Measurements from ENCODE around the gene CACNG4.

Gene CACNG4

DNA sequence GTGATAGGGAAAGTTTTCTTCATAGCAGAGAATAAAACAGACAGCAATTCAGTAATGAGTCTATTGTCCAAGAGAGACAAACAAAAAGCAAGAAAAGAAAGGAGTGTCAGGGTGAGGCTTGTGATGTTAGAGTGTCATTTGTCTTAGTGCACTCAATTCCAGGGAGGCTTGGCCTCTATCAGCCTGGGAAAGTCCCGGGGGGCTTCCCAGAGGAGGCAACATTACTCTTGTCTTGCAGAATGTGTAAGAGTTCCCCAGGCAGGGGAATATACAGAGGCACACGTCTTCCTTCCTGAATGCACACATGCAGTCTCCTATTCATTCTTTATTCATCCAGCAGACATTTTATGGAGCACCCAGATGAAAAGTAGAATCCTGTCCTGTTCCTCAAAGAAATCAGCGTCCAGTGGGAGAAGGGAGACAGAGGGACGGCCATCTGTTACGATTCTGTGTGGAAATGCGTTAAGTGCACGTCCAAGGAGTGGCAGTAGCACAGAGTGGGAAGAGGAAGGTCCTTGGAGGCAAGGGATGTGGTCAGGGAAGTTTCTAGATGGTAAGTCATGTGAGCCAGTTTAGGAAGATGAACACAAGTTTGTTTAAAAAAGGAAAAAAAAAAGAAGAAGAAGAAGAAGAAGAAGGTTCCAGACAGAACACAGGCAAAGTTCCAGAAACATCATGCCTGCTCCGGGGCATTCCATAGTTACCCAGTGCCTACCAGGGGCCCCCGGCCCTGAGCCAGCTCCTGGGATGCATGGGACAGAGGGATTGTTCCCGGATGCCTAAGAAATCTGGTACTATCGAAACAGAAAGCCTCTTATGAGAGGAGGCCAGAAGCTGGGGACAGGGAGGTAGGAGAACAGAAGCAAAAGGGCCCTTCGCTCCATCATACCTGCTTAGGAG lies 21.1 kb downstream of the CACNG4 start:
- DNase-seq, result no peak

- no peak for DNase-seq
Observed at GRCh38 chr17:66986659-66987058, 22.2 kb downstream of the CACNG4 start.

GRCh38 chr17:66987059-66987616 lies 22.6 kb downstream of the CACNG4 start:
- no peak for DNase-seq

DNA sequence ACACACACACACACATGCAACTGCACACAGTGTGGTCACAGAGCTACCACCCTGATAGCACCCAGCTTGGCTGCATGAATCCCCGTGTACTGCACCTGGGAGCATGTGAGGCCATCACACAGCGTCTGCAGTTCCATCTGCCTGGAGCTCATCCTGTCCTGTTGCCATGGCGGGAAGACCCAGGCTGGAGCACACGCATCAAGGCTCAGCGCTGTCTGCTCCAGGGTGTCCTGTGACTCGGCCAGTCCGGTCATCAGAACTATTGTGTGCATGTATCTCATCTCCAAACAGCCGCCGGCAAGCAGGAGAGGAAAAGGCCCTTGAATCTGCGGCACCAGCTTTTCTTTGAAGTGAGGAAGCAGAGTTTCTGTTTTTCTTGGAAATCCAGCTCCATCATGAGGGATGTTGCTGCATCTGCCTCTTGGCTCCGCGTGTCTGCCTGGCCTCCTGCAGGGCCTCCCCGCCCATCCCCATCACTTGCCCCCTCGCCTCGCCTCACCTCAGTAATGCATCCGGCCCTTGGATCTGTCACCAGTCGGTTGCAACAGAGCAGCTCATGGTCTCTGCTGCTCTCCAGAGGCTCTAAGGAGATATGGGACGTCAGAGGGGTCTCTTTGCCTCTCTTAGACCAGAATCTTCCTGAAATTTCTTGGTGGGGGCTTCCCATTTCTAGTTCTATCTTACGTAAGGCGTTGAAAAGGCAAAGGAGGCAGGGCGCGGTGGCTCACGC lies 23.7 kb downstream of the CACNG4 start:
- DNase-seq, result no peak

- no peak for DNase-seq
Observed at GRCh38 chr17:66989076-66989475, 24.6 kb downstream of the CACNG4 start.

- DNase-seq, result no peak
Observed at GRCh38 chr17:66989579-66989978, 25.1 kb downstream of the CACNG4 start.

GRCh38 chr17:66990047-66990446 lies 25.5 kb downstream of the CACNG4 start:
- DNase-seq, result no peak

GRCh38 chr17:66992911-66993442 lies 28.5 kb downstream of the CACNG4 start:
- no peak for DNase-seq

GRCh38 chr17:66994361-66994760 lies 29.9 kb downstream of the CACNG4 start:
- DNase-seq, result no peak

DNA sequence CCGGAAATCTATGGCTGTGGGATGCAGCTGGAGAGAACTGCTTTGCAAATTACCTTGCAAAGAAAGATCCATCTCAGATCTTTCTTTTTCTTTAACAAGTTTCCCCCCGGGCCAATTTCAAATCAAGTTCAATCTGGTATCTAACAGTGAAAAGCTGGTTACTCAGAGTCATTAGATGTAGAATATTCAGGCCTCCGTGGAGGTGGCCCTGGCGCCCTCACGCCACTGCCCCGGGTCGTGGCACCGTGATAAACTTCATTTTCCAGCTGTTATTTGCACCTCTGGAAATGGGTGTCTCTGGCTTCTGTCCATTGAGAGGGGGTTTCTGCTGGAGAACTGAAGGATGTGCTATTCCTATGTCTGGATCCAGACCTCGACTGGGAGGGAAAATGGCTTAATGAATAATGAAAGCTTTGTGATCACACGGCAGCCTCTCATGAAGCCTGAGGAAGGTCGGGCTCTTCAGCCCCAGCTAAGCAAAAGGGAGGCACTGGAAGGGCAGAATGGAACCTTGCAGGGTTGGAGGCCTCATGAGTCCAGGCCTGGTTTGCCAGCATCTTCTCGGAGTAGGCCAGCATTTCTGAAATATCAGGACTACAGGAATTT lies 30.5 kb downstream of the CACNG4 start:
- DNase-seq, result no peak

- DNase-seq, result no peak
Observed at GRCh38 chr17:66995944-66996343, 31.4 kb downstream of the CACNG4 start.

DNA sequence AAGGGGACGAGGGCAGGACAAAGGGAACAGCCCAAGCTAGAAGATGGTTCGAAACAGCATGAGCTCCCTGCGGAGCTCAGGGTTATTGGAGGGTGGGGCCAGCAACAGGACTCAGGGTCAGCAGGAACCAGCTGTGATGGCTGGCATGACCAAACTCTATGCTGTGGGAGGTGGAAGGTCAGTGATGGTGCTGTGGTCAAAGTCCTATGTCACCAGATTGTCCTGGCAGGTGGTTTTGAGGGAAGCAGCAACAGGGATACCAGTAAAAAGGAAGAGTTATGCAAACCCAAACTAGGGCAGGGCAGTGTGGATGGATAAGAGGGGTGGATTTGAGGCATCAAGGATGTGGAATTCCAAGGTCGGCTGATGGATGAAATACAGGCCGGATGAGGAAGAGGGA lies 32.4 kb downstream of the CACNG4 start:
- no peak for DNase-seq

- no peak for DNase-seq
Observed at GRCh38 chr17:67003231-67003630, 38.7 kb downstream of the CACNG4 start.

GRCh38 chr17:67004181-67004580 lies 39.7 kb downstream of the CACNG4 start:
- DNase-seq, result no peak

- DNase-seq, result no peak
Observed at GRCh38 chr17:67007266-67007665, 42.8 kb downstream of the CACNG4 start.

GRCh38 chr17:67008101-67008500 lies 43.6 kb downstream of the CACNG4 start:
- no peak for DNase-seq

DNA sequence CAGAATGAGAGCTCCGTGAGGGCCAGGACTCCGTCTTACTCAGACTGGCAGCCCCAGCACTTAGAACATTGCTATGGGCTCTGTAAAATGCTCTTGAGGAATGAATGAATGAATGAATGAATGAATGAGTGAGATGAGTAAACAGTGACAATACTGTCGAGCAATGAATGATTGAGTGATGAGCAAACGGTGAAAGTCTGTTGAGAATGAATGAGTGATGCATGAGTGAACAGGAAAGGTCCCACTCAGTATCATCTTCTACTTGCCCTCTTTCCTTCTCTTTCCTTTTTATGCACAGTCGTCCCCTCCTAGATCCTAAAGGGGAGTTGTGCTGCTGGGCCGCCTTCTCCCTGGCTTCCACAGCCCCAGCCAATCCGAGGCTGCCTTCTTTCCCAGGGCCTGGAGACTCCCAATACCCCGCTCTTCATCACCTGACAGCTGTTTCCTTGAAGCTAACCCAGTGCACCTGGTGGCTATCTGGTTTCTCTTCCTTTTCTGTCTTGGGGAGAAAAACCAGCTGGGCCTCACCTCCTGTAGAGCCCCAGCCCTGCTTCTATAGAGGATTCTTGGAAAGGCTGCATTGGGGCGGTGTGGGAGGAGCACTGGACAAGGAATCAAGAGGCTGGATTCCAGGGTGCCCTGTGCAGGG lies 47.1 kb downstream of the CACNG4 start:
- no peak for DNase-seq

DNA sequence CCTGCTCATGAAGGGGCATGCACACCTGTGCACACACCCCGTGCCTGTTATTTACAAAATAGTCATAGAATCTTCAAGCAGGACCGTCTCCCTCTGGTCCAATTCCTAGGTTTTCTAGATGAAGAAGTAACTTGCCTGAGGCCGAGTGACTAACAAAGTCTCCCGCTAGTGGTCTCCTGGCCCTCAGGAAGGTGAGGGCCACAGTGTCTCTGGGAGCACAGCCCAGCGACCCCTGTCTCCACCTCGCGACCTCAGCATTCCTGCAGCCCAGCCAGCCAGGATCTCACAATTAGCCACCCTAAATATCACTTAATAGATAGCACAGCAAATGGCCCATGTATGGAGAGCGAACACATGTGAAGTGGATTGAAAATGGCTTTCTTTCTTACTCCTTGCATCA lies 49.4 kb downstream of the CACNG4 start:
- no peak for DNase-seq

DNA sequence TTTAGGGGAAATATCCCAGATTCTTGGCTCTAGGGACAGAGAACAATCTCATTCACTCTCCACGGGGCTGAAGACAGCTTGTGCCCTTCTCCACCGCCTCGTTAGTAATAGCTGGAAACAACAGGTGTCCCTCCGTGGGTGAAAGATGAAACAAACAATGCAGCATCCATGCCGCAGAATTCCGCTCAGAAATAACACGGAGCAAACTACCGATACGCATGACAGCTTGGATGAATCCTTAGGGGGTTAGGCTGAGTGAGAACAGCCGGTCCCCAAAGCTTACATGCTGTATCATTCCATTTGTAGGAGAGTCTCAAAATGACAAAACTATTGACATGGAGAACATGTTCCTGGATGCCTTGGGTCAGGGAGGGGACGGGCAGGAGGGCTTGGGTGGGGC lies 50.5 kb downstream of the CACNG4 start:
- no peak for DNase-seq

DNA sequence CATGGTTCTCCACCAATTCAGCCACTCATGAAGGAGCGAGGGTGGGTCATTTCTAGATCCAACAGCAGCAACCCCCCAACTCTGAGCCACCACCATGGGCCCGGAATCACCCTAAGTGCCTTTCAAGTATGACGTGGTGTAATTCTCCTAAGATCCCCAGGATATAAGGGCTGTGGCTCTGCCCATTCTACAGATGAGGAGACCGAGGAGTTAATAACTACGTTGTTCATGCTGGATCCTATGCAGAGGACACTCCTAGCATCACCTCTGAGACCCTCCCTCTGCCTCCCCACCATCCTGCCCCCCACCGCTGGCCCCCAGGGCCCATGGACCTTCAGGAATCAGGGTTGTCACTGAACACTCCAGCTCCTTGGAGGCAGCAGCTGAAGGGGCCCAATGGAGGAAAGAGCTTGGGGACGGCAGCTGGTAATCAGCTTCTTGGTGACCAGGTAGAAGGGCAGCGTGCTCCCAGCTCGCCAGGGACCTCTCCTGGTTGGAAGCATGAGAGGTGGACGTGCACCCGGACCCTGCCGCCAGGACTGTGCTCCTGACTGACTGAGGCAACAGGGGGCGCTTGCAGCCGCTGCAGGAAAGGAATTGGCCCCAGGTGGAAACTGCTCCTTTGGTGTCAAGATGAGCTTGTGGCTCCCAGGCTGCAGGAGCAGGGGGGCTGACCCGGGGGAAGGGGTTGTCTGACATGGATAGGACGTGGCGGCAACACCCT lies 51.7 kb downstream of the CACNG4 start:
- no peak for DNase-seq

- DNase-seq, result no peak
Observed at GRCh38 chr17:67017910-67018309, 53.4 kb downstream of the CACNG4 start.

Data from DMS 273 treated with DMSO at 0.1 percent for 48 hours (cell line).